RWPE2 (cell line): ENCODE measurements around the gene EFCAB7.
A peak's percentile ranks its signal among the peaks of the same experiment; 100 is the strongest.

ENCODE experiments used
- ATAC-seq: fragments of 200-7000 bp; cut with Tn5 transposase; 3 replicates; pipeline ENCODE4 v1.9.1; 2021; ENCODE audit warnings: low read depth
- DNase-seq: peaks from one replicate; pipeline ENCODE4 v3.0.0-alpha.2; 2020; ENCODE audit warnings: low spot score
- H3K27ac ChIP-seq: fragments of 450-650 bp; 2 replicates; pipeline ENCODE4 v1.5.1; 2017; ENCODE audit warnings: mild to moderate bottlenecking; ENCODE audit not compliant: poor library complexity, severe bottlenecking
- H3K27me3 ChIP-seq: fragments of 250-450 bp; sonication (Bioruptor Pico); 2 replicates; pipeline ENCODE4 v1.5.1; 2021; ENCODE audit warnings: mild to moderate bottlenecking, moderate library complexity; ENCODE audit not compliant: insufficient read depth, poor library complexity, severe bottlenecking
- H3K36me3 ChIP-seq: fragments of 250-450 bp; sonication (Bioruptor Pico); 2 replicates; pipeline ENCODE4 v1.5.1; 2020; ENCODE audit warnings: low read depth, mild to moderate bottlenecking, moderate library complexity
- H3K4me1 ChIP-seq: fragments of 250-450 bp; sonication (Bioruptor Pico); 2 replicates; pipeline ENCODE4 v1.5.1; 2021; ENCODE audit warnings: mild to moderate bottlenecking, moderate library complexity; ENCODE audit not compliant: insufficient read depth, poor library complexity, severe bottlenecking
- H3K4me3 ChIP-seq: fragments of 250-450 bp; sonication (Bioruptor Pico); 2 replicates; pipeline ENCODE4 v1.5.1; 2021; ENCODE audit warnings: mild to moderate bottlenecking, moderate library complexity; ENCODE audit not compliant: severe bottlenecking
- H3K9me3 ChIP-seq: fragments of 250-450 bp; sonication (Bioruptor Pico); 2 replicates; pipeline ENCODE4 v1.5.1; 2021; ENCODE audit warnings: mild to moderate bottlenecking, moderate library complexity; ENCODE audit not compliant: severe bottlenecking
- TF ChIP-seq, protein P1 (sequence below): fragments of 450-650 bp; IDR thresholded peaks from one replicate; pipeline ENCODE4 v1.5.1; 2017; ENCODE audit warnings: mild to moderate bottlenecking, moderate library complexity; ENCODE audit not compliant: poor library complexity, severe bottlenecking

Gene EFCAB7

GRCh38 chr1:63593886-63594605 lies 70.7 kb downstream of the EFCAB7 start:
- Histone ChIP-seq H3K4me3 (peak overlapping the region; percentile 77), H3K36me3 (peaks cover 16% of the 10 kb centered on the region), H3K27me3 (no peaks in the 10 kb centered on the region), H3K9me3 (no peaks in the 10 kb centered on the region), H3K27ac (peak overlapping the region; percentile 81), H3K4me1 (no peaks in the 10 kb centered on the region)
- peak; percentile 53 for ATAC-seq
- peak; percentile 88 for DNase-seq
- TF ChIP-seq, protein P1, sequence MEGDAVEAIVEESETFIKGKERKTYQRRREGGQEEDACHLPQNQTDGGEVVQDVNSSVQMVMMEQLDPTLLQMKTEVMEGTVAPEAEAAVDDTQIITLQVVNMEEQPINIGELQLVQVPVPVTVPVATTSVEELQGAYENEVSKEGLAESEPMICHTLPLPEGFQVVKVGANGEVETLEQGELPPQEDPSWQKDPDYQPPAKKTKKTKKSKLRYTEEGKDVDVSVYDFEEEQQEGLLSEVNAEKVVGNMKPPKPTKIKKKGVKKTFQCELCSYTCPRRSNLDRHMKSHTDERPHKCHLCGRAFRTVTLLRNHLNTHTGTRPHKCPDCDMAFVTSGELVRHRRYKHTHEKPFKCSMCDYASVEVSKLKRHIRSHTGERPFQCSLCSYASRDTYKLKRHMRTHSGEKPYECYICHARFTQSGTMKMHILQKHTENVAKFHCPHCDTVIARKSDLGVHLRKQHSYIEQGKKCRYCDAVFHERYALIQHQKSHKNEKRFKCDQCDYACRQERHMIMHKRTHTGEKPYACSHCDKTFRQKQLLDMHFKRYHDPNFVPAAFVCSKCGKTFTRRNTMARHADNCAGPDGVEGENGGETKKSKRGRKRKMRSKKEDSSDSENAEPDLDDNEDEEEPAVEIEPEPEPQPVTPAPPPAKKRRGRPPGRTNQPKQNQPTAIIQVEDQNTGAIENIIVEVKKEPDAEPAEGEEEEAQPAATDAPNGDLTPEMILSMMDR, result no peak

GRCh38 chr1:63595435-63595834 lies 72.1 kb downstream of the EFCAB7 start:
- Histone ChIP-seq H3K27ac (no peak overlapping the region), H3K4me3 (no peak overlapping the region), H3K27me3 (no peaks in the 10 kb centered on the region), H3K4me1 (no peaks in the 10 kb centered on the region), H3K36me3 (peaks cover 16% of the 10 kb centered on the region), H3K9me3 (no peaks in the 10 kb centered on the region)
- no peak for ATAC-seq
- DNase-seq, result no peak
- TF ChIP-seq, protein P1, result no peak

DNA sequence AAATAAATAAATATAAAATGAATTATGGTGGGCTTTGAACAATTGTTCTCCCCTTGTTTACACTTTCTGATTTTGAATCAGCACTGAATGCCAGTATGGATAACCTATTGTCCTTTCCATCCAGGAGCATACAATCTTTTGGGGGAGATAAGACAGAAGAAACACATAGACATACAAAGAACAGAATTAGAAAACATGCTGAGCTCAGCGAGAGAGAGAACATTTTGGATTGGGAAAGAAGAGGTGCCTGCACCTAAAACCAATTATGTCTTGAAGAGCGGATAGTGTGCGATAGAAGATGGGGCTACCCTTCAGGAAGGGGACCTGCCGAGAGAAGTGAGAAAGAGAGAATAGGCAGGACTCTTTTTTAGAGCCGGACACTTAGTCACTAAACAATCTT lies 76.5 kb downstream of the EFCAB7 start:
- Histone ChIP-seq H3K36me3 (peaks cover 16% of the 10 kb centered on the region), H3K4me1 (no peaks in the 10 kb centered on the region), H3K27me3 (no peaks in the 10 kb centered on the region), H3K27ac (no peak overlapping the region), H3K4me3 (no peak overlapping the region), H3K9me3 (no peaks in the 10 kb centered on the region)
- TF ChIP-seq, protein P1, result no peak
- ATAC-seq, result no peak
- DNase-seq, result no peak

- ATAC-seq (no peak), DNase-seq (no peak)
- H3K27ac ChIP-seq, result no peak overlapping the region
- H3K36me3 ChIP-seq, result peaks cover 12% of the 10 kb centered on the region
- H3K4me1 ChIP-seq, result no peaks in the 10 kb centered on the region
- no peaks in the 10 kb centered on the region for H3K27me3 ChIP-seq
- H3K9me3 ChIP-seq, result no peaks in the 10 kb centered on the region
- no peak overlapping the region for H3K4me3 ChIP-seq
- TF ChIP-seq, protein P1, result no peak
Measured at GRCh38 chr1:63600248-63600647, 76.9 kb downstream of the EFCAB7 start.

DNA sequence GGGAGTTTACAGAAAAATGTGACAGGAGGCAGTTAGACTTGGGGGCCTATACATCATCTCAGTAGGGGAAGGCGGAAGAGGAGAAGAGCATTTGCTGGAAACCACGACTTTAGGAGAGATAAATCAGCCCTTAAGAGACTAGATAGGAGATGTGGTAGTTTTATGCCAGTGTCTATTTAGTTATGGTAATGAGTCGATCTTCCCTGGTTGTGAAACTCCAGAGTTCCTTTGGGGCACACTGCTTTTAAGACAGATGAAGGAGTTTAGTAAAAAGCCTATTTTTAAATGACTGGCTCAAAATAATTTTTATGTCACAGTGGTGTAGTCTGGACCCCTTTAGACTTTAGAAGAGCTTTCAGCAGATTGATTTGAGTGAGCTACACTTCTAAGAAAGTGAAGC lies 77.7 kb downstream of the EFCAB7 start:
- DNase-seq (no peak), ATAC-seq (no peak)
- no peaks in the 10 kb centered on the region for H3K4me1 ChIP-seq
- H3K27me3 ChIP-seq, result no peaks in the 10 kb centered on the region
- H3K27ac ChIP-seq, result no peak overlapping the region
- peaks cover 9% of the 10 kb centered on the region for H3K36me3 ChIP-seq
- H3K4me3 ChIP-seq, result no peak overlapping the region
- TF ChIP-seq, protein P1, result no peak
- no peaks in the 10 kb centered on the region for H3K9me3 ChIP-seq
